ENCODE data around the gene ZDHHC11B.
"Not testable (repeated sequence)": the region's sequence is repeated elsewhere in the genome, so short reads cannot be mapped to it uniquely, and the experiment has no call there.

The ZDHHC11B gene

DNA sequence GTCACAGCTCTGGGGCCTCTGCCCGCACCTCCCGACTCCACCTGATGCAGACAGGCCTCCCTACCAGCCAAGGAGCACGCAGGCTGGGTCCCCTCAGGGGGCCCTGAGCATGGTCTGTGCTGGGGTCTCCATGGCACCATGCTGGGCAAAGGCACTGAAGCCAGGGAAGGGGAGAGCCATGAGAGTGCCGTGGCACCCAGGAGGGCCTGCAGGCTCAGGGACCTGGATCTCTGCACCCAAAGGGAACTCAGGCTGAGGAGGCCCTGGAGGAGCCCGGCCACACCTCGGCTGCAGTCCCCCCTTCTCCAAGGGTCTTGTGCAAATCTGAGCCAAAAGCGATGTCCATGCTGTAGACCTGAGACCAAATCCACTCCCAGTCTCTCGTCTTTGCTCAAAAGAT is 32.5 kb downstream of the ZDHHC11B start:
- not testable (repeated sequence) for DNase-seq

DNA sequence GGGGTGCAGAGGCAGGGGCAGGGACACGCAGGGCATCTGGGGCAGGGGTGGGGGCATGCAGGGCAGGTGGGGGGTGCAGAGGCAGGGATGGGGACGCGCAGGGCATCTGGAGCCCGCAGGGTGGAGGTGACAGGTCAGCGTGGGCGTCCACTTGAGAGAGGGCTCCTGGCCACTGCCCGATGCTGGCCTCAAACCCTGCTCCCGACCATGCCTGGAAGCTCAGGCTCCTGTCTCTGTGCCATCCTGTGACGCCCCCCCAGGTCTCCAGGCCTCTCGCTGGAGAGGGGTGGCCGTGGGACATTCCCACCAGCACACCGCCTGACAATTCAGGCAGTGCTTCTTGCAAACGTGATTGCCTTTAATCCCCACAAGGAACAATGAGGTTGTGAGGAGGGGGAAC is 33.0 kb downstream of the ZDHHC11B start:
- DNase-seq: no peak

DNA sequence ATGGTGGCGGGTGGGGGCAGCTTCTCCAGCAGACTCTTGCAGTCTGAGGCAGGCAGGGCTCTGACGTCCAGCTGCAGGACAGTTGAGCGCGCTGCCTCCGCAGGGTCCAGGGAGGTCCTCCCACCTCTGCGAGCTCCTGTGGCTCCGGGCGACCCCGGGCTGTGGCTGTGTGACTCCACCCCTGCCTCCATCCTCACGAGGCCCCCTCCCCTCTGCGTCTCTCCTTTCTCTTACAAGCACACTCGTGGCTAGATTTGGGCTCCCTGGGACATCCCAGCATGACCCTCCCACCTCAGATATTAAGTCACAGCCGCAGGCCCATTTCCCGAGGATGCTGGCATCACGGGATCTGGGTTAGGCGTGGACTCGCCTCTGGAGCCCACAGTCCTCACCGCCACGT is 34.3 kb downstream of the ZDHHC11B start:
- not testable (repeated sequence) for DNase-seq

DNA sequence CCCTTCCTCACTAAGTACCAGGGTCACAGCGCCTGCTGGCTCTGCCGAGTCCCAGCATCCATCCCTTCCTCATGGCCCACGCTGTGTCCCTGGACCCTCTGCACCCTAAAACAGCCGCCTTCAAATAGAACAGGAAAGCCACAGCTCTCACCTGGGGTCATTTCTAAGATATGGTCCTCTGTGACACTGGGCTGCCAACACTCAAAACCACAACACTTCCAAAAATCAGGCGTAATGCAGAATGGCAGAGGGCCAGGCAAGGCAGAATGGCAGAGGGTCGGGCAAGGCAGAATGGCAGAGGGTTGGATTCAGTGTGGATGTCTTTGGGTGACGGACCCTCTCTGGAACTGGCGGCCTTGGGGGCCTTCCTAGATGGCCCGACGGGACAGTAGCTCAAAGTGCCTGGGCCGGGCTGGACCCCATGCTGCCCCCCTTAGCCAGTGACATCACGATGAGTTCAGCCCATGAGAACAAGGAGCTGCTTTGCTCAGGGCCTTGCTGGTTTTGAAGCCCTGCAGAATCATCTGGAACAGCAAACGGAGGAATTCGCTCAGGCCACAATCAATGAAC is 35.3 kb downstream of the ZDHHC11B start:
- DNase-seq: no peak

DNA sequence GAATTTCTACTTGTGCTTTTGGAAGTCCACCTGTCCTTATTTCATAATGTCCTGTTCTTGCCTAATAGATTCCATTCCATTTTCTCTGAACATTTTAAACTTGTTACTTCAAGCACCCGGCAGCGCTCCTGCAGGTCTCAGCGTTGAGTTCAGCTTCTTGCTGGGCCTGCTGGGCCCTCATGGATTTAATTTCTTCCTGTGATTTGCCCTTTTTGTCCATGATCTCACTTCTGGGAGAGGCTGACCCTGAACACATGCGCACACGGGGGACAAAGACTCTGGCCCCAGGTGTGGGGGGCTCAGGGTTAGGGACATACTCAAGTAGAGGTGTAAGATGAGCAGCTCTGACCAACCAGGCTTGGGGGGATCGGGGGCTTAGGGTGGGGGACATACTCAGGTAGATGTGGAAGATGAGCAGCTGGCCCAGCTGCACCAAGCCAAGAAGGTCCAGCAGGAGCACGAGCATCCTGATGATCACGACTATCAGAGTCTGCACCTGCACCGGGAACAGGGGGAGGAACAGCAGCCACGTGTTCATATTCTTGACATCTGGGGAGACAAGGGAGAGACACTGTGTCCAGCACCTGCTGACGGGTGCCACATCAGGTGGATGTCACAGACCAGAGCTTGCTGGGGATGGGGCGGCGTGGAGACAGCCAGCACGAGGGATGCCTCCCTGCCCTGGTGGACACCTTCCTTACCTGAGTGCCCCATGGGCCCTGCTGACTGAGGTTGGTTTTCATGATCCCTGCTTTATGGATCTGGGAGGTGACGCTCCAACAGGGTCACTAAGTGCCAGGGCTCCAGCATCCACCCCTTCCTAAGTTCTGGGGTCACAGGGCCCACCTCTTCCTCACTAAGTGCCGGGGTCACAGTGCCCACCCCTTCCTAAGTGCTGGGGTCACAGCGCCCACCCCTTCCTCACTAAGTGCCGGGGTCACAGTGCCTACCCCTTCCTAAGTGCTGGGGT is 36.2 kb downstream of the ZDHHC11B start:
- DNase-seq: not testable (repeated sequence)

DNA sequence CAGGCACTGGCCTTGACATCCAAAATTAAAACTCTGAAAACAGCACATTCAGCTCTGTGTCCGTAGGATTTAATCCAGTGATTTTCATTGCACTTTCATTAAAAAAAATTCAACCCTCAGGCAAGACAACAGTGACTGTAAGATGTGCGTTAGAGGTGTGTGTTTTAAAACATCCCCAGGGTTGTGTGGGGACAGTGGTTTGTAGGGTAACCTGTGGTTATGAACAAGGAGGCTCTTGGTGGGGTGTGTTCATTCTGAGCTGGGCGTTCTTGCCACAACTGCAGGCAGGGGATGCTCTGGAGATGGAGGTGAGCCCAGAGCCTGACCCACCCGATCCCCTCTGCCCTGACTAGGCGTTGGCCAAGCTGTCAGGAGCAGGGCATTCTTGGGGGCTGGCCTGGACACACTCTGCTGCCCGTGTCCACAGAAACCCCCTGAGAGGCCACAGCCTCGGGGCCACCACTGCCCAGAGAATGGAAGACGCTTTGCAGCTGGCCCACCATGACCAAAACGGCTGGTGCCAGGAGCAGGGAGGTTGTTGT is 37.2 kb downstream of the ZDHHC11B start:
- DNase-seq: not testable (repeated sequence)

DNA sequence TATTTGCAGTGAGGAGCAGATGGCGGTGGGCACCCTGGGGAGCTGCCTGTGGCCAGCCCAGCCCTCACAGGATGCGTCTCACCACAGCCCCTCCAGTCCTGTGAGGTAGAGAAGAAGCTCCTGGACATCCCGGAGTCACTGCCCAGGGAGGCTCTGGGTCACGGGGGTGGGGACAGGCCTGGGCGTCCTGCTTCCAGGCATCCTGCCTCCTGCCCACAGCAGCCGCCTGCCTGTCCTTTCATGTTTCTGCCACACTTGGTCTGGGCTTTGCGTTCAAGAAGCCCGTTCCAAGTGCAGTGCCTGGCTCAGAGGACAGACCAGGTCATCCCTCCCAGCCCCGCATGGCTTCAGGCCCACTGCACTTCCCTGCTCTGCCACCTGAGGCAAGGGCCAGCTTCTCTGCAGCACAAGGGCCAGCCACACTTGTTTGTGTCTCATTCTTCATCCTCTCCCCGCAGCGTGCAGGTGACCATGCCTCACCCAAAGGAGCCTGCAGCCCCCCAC is 38.2 kb downstream of the ZDHHC11B start:
- DNase-seq: no peak

DNA sequence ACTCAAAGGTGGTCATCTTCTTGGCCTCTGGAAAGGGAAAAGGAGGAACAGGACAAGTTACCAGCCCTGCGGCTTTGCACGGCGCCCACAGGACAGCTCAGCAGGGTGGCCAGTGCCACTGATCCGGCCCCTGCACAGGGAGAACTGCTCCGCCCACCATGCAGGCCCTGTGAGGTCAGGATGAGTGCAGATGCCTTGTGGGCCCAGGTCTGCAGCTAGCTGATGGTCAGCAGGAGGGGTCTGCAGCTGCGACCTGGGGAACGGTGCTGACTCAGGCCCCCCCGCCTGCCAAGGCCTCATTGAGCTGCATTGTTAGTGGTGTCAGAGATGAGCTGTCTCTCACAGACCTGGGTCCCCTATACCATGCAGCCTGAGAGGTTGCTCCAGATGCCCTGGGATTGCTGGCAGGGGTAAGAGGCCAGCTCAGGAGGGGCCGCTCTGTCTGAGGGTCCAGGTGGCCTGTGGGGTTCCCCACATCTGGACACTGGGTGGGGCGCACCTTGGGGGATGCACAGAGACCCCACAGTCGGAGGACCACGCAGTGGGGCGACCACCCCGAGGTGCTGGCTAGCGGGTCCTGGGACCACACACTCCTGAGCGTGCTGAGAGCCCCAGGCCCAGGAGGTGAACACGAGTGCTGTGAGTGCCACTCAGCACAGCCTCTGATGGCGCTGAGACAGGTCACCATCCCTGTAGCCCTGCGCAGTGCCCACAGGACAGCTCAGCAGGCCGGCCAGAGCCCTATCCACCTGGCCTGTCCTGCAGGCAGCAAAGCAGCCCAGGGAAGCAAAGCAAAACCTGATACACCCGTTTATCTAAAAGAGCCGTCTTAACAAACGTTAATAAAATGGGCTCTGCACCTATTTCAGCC is 39.0 kb downstream of the ZDHHC11B start:
- not testable (repeated sequence) for DNase-seq

DNA sequence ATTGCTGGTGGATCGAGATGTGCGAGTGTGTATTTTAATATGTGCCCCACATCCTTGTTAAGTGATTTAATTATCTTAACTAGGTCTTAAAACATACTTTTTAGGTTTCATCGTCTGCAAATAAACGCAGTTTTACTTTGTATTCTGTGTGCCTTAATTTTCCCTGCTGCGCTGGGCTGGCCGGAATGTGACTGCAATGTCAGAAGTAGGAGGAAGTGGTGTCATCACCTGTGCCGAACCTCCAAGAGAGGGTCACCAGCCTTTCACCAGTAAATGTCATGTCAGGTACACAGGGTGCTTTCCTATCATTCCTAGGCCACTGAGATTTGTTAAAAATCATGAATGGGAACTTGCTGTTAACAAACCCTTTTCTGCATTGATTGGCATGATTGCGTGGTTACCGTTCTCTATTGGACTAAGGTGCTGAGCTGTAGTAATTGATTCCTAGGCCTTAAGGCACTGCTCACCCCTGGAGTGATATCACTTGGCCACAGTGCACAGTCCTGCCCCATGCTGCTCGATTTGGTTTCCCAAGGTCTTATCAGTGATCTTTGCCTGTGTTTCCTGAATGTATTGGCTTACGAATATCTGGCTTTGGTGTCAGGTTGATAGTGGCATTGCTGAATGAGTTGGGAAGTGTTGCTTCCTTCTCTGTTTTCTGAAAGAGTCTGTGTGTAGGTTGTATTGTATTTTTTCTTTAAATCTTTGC is 40.7 kb downstream of the ZDHHC11B start:
- DNase-seq: not testable (repeated sequence)

DNA sequence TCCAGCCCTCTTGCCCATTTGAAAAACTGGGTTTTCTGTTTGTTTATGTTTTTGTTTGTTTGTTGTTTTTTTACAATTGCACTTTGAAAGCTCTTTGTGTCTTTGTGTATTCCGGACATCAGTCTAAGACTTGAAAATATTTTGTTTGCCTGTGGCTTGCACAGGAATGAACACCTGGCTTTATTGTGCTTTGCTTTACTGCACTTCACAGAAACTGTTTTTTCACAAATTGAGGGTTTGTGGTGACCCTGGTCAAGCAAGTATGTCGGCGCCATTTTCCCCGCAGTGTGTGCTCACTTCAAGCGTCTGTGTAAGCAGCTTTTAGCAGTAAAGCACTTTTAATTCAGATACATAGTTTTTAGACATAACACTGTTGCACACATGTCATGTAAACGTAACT is 42.3 kb downstream of the ZDHHC11B start:
- DNase-seq: not testable (repeated sequence)

DNA sequence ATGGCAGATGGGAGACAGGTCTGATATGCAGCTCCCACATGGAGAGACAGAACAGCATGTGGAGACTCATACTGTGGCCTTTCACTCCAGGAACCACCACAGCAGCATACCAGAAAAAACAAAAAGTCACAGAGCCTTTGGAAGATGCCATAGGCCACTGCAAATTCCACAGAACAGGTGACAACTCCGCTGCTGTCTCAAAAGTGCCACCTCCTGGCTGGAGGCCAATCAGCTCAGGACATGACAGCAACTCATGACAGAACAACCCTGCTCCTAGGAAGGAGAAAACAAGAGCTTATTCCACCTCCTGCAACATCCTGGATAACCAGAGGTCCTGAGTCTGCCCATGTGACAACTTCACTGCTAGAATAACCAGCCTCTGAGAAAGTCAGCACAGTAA is 50.4 kb downstream of the ZDHHC11B start:
- DNase-seq: not testable (repeated sequence)

DNA sequence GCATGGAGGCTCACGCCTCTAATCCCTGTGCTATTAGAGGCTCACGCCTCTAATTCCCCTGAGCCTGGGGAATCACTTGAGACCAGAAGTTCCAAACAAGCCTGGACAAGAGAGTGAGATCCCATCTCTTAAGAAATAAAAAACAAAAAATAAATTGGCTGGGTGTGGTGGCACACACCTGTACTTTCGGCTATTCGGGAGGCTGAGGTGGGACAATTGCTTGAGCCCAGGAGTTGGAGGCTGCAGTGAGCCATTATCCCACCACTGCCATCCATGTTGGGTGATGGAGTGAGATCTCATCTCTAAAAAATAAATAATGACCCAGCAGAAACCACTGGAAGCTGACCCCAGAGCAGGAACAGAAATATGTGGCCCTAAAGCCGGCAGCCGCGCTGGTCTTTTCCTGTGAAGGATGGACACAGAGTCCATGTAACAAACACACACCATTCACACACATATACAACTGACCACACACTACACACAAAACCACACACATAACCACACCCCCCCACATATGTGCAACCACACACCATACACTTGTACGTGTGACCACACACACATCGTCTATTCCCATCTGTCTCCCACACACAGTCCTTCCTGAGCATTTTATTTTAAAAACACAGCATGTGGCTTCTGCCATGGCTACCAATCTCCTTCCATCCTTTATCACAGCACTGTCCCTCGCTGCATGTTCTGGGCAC is 51.6 kb downstream of the ZDHHC11B start:
- DNase-seq: not testable (repeated sequence)

DNA sequence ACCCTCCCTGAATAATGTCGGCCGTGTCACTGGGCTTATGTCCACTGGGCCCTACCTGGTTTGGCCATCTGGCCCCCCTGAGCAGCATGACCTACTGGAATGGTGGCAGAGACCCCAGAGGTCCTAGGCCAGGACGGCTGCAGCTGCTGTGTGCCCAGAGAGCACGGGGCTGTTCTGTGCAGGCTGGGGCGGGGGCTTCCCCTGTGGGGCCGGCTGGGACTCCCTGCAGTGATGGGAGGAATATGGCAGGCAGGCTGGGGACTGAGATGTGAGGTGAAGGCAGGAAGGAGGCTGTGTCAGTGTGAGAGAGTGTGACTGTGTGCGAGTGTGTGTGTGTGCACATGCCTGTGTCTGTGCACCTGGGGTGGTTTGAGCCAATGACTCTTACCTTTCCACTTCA is 55.3 kb downstream of the ZDHHC11B start:
- DNase-seq: not testable (repeated sequence)

DNA sequence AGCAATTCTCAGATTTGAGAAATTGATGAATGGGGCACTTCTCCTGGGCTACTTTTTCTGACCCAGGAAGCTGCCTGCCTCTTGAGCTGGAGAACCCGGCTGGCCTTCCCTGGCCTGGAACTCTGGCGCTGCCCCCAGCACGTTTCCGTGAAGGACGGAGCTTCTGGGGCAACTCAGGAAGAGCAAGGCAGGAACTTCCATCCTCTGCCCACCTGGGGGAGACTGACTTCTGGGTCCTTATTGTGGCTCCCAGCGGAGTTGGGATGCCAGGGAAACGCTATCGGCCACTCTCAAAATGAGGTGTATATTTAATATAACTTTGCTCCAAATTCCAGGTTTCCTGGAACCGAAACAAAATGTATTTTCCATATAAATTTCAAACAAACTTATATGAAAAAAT is 57.4 kb downstream of the ZDHHC11B start:
- DNase-seq: not testable (repeated sequence)

DNA sequence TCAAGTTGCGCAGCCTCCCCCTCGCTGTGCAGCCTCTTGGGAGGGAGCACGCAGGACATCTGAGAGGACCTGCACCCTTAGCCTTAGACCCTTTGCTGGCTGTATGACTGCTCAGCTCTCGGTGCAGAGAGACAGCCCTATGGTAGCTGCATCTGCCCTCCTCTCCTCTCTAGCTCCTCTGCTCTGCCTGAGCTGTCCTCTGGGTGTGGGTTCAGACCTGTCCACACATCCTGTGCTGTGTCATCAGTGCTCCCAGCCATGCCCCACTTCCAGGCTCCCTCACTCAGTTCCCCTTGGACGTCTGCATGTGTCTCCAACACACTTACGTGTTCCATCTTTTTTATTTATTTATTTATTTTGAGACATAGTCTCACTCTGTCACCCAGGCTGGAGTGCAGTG is 60.7 kb downstream of the ZDHHC11B start:
- not testable (repeated sequence) for DNase-seq

DNA sequence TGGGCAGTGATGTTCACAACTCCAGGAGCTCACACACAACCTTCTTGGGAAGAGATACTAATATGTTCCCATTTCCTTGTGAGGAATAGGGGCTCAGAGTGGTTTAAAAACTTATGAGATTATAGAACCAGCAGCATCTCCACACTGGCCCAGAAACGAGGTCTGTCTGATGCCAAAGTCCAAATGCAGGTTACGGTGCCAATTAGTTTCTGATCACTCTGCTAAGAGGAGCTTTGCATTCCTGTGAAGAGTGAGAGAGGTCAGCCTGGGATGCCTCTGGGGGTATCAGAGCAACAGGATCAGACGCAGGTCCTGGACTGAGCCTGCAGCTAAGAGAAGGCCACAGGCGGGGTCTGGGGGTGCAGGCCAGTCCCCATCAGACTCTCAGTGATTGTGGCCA is 61.2 kb downstream of the ZDHHC11B start:
- not testable (repeated sequence) for DNase-seq

DNA sequence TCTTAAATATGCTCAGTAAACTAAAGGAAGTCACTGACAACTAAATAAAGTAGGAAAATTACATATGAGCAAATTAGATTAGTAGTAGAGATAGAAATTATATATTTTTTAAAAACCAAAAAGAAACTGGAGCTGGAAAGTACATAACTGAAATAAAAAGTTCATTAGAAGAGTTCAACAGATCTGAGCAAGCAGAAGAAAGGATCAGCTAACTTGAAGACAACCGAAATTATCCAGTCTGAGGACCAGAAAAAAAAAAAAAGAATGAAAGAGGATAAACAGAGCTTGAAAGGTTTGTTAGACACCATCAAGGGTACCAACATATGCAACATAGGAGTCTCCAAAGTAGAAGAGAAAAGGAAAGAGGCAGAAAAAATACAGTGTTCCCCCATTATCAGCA is 65.2 kb downstream of the ZDHHC11B start:
- DNase-seq: not testable (repeated sequence)

DNA sequence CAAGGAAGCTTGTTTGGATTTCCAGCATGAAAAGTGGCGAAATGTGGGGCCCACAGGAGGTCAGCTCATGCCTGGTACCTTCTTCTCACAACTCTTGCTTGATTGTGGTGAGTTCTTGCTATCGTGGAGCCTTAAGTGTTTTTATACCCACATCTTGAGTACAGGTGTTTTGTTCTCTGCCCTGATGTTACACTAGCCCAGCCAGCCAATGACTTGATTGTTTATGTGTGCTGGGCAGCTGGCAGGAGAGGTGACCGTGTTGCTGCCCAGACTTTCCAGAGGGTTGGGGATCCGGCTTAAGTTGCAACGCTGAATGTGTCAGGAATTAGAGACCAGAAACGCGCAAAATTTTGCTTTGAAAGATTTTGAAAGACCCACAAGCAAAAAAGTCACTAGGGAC is 67.4 kb downstream of the ZDHHC11B start:
- no peak for DNase-seq

DNA sequence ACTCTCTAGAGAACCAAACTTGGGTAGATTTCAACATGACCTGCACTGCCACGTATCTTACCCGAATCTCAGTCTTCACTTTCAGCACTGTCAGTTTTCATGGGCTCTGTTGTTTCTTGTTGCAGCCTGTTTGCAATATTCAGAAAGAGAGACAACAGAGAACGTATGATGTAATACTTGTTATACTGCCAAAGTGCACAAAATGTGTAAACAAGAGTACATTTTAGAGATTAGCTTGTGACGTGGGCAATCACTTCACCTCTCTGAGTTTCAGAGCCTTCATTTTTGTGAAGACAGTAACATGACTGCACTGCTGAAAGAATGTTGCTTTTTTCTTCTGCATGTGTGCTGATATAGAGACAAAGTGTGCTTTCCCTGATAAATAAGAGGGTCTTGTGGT is 67.8 kb downstream of the ZDHHC11B start:
- DNase-seq: not testable (repeated sequence)

DNA sequence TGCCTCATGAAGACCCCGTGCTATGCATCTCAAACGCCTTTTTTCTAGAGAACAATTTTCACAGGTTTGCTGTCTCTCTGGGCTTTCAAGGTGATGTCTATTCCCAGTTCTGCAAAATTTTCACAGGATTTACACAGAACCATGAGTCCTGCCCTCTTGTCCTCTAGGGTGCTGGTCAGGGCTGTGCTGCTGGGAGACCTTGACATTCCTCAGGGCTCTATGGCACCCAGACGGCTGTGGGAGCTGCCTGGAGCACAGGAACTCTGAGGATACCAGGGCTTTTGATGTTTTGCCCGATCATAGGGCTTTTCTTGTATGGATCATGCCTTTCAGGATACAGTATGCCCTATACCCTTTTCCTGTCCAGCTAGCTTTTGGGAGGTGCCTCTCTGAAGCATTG is 68.9 kb downstream of the ZDHHC11B start:
- DNase-seq: not testable (repeated sequence)

Data from activated naive CD4-positive, alpha-beta T cell treated with Interleukin-2 at 50 U/mL for 16 hours (primary cell).